HG02870 (cell line): ENCODE data around the gene CCDC92B.
"Not testable (repeated sequence)": the region's sequence is repeated elsewhere in the genome, so short reads cannot be mapped to it uniquely, and the experiment has no call there.

Experiments
- ATAC-seq: cut with Tn5 transposase; IDR thresholded peaks from one replicate; pipeline ENCODE4 v1.9.1; 2021; ENCODE audit warnings: mild to moderate bottlenecking, moderate library complexity; ENCODE audit not compliant: unreplicated experiment

Gene CCDC92B

DNA sequence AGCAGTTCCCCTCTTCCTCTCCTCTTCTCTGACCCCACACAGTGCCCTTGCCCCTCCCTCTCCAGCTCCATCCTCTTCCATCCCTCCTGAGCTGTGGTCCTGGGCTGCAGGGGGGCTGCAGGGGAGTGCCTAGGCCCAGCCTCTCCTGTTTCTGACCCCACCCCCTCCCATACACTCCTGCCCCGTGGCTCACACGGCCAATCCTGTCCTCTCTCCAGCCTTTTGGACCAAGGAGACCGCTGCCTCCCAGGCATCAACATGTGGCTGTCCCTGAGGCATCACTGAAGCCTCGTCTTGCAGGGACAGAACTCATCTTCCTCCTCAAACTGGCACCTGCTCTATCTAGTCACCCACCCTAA, 44.6 kb downstream of the CCDC92B start:
- ATAC-seq, result no peak

DNA sequence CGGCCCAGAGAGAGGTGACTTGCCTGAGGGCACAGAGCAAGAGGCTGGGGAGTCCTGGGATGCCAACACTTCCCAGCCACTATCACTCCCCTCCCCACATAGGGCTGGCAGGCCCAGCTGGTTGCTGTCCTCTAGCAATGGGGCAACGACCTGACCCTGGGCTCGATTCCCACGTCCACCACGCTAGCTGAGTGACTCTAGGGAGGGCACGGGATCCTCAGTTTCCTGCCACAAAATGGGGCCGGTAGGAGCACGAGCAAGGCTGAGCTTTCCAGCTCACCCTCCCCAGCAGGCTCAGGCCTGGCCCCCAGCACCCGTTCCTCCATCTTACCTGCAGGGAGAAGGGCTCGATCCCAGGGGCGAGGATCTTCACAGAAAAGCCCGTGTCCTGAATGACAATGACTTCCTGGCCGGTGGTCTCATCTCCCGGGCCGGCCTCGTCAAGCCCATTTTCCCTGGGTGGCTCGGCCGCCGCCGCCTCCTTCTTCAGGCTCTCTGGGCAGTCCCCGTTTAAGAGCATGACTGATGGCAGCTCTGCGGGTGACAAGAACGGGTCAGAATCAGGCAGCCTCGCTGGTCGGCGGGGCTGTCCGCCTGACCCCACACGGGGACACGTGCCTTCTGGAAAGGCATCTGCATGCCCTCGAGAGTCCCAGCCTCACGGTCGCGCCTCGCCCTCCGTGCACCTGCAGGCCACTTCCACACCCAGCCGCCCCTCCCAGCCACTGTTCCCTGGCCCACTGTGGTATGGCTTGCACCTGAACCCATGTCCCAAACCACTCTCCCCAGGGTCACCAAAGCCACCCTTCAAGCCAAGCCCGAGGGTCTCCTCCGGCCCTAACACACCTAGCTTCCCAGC, 45.2 kb downstream of the CCDC92B start:
- ATAC-seq, result no peak

DNA sequence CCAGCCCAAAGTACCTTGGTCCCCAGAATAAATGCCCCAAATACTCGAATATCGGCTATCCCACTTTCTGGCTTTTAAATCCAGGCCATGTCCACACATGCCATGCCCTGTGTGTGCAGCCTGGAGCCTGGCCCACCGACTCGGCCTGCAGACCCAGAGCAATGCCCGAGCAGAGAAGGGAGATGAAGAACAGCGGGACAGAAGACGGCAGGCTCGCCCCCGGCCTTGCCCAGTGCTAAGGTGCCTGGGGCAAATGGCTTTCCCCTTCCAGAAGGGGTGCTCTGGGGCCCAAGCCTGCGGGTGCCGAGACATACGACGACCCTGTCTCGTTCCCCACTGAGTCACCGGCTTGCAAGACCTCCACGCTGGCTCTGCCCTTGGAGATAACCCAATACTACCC, 45.8 kb downstream of the CCDC92B start:
- no peak for ATAC-seq

DNA sequence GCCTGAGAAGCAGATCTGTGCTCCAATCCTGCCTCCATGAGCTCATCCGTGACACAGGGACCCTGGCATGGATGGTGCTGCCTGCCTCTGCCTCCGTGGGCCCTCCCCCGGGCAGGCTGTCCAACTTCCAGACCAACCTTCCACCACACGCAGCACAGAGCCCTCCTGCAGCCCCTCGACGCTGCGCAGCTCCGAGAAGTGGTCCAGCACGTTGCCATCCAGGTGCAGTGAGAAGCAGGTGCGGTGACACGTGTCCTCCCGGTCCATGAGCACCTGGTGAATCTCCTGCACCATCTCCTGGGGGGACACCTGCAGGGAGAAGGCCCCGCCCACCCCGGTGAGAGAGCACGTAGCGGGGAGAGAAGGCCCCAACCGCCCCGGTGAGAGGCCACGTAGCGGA, 46.3 kb downstream of the CCDC92B start:
- ATAC-seq, result no peak

DNA sequence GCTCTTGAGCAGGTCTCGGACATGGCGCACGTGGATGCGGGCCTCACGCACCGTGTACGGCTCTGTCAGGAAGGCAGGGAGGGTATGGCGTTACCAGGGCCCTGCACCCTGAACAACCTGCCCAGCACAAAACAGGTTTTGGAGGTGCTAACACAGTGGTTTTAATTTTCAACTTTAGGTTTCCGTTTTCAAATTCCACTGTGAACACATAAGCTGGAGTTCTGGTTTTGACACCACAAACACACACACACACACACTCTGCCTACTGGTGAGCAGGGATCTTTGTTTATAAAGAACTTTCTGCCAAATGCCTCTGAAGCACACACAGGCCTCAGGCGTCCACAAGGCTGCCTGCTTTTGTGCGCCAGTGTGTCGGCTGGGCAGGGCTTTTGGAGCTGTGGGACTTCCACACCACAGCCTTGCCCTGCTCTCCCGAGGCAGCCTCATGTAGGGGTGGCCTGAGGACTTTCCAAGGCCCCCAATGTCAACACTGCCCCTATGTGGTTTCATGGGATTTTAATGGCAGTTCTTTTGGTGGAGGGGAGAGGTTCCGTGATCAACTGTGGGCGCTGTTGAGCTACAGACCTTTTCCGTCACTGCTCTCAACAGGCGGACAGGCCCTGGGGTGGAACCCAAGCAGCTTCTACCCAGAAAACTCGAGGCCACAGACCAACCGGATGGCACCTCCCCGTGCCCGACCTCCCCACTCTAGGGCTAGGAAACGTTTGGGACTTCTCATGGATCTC, 47.3 kb downstream of the CCDC92B start:
- ATAC-seq, result no peak

DNA sequence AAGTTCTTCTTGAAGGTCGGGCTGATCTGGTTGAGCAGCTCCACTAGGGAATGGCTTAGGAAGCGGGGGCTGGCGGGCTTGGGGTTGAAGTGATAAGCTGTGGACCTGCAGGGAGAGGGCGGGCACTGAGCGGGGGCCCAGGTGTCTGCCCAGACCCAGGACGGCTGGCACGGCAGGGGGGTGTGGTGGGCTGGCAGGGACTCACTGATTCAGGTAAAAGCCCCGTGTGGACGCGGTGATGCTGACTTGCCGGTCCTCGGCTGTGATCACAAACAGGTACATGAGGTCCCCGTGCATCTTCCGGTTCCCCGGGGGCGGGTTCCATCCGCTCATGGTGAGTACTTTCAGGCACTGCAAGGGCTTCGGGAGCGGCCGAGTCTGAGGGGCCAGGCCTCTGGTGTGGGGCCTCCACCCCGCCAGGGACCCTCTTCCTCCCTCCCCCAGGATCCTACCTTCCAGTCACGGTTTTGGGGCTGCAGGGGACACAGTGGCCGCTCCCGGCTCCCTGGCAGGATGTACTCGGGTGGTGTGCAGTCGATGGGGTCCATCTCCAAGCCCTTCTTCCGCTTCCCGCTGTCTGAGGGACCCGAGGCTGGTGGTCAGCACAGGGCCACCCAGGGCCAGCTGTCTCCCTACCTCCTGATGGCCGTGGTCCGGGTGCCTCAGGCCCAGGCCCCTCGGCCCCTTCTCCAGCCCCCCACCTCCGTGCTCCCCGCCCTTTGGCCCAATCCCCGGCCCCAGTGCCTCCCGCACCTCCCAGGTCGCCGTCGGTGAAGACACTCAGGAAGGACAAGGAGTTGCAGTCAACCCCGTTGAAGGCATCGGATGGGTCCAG, 48.1 kb downstream of the CCDC92B start:
- no peak for ATAC-seq

DNA sequence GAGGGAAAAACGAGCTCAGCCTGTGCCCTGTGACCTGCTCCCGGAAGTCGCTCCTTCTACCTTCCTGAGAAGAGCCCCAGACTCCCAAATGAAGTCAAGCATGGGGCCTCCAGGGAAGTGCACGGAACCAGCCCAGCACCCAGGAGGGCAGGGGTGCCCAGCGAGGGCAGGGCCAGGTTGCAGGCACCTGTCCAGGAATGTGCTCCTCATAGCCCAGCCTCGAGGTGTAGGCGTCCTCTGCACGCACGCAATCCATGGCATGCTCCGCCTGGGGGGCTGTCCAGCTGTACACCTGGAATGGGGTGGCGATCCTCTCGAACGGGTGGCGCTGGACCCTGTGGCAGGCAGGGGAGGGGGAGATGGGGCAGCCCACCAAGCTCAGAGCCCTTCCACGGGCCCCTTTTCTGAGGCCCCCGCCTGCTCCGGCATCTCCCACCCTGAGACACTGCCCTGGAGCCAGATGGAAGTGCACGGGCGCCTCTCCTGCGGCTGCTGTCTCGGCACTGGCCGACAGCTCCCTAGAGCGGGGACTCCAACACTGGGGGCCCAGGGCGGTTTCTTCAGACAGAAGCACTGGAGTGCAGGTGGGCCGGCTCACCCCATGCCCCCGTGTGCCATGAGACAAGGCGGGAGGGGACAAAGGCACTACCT, 48.8 kb downstream of the CCDC92B start:
- ATAC-seq, result no peak

DNA sequence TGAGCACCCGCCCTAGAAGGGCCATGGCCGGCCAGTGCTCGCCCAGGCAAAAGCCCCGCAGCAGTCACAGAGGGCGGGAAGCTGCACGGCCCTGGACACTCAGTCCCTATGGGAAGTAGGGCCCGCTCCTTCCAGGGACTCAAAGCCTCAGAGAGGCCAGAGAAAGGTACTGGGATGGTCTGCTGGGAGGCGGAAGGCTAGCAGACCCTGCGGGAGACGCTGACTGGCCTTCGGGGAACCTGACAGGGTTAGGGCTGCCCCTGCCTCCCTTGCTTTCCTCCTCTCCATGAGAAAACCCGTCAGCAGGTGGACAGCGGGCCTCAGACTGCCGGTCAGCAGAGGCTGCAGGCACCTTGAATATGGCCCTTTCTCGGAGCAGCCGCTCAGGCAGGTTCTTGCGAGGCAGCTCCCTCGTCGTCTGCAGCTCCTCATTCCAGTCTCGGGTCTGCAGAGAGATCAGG, 49.4 kb downstream of the CCDC92B start:
- no peak for ATAC-seq

DNA sequence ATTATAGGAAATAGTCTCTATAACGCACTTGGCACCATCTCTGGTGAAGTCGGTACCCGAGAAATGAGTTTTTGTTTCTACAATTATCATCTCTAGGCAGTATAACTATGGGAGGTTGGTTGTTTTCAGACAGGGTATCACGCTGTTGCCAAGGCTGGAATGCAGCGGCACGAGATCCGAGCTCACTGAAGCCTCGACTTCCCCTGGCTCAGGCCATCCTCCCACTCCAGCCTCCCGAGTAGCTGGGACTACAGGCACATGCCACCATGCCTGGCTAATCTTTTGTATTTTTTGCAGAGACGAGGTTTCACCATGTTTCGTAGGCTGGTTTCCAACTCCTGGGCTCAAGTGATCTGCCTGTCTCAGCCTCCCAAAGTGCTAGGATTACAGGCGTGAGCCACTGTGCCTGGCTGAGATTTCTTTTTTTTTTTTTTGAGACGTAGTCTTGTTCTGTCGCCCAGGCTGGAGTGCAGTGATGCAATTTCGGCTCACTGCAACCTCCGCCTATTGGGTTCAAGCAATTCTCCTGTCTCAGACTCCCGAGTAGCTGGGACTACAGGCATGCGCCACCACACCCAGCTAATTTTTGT, 50.1 kb downstream of the CCDC92B start:
- ATAC-seq, result not testable (repeated sequence)

DNA sequence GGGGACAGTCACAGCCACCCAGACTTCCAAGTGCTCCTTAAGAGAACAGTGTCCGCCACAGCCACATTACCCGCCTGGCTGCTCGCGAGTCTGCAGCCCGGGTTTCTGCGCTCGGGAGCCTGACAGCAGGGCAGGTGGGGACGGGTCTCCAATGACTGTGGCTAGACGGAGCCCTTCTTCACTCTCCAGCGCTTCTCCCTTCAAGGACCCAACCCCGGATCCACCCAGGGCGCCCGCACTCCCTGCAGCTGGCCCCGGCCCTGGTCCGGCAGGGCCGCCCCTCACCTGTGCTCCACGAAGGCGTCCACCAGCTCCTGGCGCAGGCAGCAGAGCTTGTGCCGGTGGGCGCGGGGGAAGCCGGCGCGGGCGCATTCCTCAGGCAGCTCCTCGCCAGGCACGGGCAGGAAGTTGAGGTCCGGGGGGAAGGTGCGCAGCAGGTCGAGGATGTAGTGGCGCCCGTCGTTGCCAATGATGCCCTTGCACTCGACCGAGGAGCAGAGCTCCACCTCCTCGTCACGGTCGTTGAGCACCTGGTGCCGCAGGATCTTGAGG, 51.8 kb downstream of the CCDC92B start:
- no peak for ATAC-seq

DNA sequence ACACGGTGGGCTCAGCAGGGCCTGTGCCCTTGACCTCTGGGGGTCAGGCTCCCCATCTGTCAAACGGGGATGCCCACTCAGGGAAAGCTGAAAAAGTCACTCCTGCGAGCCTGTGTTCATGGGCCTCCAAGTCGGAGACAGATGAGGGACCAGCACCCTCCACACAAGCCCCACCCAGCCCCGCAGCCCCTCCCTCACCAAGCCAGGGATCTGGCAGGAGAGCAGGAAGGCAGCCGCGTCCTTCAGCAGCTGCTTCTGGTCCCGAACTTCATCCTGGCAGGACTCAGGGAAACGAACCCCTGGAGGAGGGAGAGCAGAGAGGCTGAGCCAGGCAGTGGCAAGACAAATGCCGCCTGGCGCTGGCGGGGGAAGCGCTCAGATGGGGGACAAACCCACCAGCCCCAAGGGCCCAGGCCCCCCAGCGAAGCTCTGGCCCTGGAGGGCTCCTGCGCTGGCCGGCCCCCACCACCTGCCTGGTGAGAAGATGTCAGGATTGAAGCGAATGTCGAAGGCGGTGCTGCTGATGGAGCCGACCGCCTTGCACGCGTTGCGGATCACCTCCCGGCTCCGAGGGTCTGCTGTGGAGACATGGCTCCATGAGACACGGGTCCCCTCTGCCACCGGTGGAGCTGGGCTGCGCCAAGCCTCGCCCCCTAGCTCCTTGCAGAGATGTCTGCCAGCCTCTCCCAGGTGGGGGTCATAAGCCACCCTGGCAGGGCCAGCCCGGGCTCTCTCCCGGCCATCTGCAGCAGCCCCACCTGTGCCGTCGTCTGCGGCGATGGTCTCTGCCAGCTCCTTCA, 53.3 kb downstream of the CCDC92B start:
- ATAC-seq, result no peak

DNA sequence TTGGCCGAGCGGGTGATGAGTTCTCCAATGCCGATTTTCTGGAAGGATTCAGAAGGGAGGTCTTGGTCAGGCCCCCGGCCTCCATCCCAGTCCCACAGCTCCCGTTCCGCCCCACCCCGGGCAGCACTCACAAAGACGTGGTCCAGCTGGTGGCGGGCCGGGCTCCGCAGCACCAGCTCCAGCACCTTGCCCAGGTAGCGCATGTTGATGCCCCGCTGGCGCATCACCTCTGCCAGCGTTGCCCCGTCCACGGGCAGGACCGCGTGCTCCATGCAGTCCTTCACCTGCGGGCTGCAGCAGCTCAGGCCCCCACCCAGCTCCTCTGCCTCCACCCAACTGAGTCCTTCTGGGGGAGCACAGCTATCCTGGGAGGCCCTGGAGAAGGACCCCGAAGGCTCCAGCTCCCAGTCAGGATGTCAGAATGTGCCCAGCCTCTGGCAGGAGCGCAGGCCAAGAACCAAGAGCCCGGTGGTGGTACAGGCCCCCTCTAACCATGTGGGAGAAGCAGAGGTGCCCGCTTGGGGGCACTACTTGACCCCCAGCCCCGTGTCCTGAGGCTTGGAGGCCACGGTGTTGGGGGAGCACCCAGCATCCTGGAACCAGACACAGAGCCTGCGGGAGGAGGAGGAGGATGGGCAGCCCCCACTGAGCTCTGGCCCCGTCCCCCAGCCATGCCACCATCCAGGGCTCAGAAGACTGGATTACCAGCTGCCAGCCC, 54.0 kb downstream of the CCDC92B start:
- ATAC-seq, result no peak

DNA sequence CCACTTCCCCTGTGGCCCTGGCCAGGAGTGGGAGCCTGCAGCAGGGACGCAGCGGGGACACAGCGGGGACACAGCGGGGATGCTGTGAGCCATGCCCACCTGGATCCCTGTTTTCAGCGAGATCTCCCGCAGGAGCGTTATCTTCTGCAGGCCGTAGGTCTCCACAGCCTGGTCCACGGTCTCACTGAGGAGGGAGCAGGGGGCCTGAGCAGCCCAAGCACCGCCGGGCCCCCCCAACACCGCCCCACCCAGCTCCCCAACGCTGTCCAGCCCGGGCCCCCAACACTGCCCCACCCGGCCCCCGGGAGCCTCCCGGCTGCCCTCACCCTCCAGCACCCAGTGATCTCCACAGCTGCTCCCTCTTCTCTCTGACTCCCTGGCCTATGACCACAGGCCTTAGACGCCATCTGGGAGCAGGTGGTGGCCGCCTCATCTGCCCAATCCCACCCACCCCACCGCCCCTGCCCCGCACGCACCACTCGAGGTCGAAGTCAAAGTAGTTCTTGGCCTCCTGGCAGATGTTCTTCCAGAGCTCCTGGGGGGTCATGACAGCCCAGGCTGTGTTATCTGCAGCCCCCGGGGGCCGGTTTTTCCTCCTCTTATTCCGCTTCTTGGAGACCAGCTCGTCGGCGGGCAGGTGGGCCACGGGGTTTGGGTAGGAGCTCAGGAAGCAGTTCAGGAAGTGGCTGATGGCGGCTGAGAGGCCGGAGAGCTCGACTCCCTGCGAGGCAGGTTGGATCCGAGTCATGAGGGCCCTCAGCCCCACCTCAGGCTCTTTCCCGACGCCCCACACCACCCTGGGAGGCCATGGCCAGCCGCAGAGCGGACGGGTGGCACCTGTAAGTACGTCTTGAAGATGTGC, 54.8 kb downstream of the CCDC92B start:
- ATAC-seq, result no peak

DNA sequence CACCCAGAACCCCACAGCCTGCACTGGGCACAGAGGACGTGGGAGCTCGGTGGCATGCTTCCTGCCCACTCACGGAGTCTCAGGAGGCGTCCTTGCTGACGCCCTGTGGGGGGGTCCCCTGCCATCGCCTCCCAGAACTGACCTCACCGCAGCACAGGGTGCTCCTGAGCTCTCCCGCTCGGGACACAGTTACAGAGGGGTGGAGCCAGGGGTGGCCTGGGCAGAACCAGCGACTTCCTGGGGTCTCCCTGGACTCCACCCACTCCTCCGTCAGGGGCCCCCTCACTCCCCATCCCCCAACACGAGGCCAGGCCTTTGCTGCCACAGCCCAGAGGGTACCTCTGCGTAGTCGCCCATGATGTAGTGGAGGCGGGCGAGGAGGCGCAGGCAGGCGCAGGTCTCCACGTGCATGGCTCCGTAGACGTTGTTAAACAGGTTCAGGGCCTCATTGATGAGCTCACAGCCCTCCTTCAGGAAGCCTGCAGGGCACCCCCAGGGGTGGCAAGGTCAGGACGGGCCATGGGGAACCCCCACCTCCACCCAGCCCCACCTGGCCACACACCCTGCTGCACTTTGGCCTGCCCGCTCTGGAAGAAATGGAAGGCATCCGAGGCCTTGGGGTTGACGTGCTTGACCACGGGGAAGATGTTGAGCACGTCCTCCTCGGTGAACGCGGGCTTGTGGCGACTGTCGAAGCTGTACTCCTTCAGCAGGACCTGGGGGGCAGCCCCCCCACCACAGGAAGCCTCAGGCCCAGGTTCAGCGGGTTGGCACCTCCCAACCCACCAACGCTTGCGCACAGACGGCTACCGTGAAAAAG, 55.7 kb downstream of the CCDC92B start:
- no peak for ATAC-seq

DNA sequence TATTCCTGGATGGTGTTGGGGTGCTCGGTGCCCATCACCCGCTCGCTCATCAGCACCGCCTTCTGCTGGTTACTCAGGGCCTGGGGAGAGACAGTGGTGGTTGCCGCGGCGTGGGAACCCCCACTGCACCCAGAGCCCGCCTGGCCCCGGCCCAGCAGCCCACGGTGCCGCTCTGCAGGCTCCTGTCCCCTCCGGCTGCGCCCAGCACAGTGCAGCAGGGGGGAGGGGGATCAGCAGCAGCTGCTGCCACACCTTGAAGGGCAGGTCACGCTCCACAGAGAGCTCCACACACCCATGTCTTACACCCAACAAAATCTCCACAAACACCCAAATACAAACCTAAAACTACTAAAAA, 56.7 kb downstream of the CCDC92B start:
- ATAC-seq, result no peak

DNA sequence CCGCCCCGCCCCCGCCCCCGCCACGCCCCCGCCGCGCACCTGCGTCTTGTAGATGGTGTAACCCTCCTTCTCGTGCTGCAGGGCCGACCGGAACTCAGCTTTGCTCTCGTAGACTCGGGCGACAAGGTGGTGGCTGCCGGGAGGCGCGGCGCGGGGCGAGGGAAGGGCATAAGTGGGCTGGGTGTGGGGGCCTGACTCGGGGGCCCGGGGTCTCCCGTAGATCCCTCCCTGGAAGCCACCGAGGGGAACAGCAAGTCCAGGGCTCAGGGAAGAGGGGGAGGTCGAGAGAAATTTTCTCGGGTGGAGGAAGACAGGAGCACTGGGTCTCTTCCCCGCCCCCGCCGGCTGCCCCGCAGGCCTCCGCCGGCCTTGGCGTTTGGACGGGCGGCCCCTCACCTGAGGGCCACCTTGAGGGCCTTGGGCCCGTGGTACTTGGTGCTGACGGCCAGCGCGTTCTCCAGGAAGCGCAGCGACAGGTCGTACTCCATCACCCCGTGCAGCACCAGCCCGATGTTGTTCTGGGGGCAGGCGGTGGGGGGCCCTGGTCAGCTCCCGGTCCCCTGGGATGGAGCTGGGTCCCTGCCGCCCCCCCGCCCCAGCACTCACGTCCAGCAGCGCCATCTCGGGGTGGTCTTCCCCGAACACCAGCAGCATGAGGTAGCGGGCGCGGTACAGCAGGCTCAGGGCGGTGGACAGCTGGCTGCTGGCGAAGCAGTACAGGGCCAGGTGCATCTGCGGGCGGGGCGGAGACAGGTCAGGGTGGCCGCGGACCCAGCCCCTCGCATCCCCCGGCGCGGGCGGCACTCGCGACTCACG, 57.3 kb downstream of the CCDC92B start:
- ATAC-seq, result no peak
